ENCODE measurements around the gene KLK6. TPM values are rescaled to one million over a fixed set of nuclear protein-coding genes. Genes with fewer than 3 reads are reported as not detected.
A peak's percentile ranks its signal among the peaks of the same experiment; 100 is the strongest.

Gene KLK6
- total RNA-seq, 1 experiment from 2014 or later = not detected

DNA sequence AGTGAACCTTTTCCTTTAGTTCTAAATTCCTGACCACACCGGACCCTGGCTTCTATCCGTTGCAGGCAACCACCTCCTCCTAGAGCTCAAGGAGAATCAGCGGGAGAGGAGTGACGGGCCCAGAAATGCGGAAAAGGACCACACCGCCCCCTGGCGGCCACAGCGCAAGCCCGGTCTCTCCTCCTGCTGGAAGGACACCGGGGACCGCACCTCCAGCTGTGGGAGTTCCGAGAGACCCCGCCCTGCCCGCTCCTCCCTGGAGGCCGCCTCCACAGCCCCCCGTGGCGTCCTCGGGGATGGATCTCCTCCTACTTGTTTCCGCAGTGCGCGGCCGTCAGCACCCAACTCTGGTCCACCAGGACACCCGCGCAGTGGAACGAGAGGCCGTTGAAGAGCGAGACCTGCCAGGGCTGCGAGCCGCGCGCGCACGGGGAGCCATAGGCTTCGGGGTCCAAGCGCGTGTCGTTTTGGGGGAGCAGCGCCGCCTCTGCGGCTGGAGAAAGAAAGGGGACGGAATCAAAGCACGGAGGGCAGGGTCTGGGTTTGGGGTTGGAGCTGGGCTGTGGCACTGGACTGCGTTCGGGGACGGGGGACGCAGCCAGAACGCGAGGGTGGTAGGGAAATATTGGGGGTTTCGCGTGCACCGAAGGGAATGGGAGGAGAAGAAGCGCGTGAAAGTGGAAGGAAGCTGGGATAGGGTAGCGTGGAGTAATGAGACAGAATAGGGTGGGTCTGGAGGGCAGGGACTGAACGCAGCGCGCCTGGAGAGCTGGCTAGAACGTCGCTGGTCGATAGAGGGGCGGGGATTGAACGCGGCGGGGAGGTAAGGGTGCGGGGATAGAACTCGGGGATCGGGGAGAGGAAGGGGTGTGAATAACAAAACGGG, 47.6 kb upstream of the KLK6 start:
- DNase-seq (ENCODE audit: low read depth, low spot score) (no peak), ATAC-seq (peak; percentile 85)
- CTCF ChIA-PET = interaction anchor here (0.5 to 2.3 kb wide), 3 partner anchors 70 to 174 kb away, joined by 3 to 15 read pairs (median 4); no protein-coding TSS in a partner anchor
- intact Hi-C loops (cut with micrococcal nuclease; ENCODE audit: unreplicated experiment) = no loop called here
- no peak overlapping the region for H3K27ac ChIP-seq (ENCODE audit: low read length)
- TF ChIP-seq, protein P1, sequence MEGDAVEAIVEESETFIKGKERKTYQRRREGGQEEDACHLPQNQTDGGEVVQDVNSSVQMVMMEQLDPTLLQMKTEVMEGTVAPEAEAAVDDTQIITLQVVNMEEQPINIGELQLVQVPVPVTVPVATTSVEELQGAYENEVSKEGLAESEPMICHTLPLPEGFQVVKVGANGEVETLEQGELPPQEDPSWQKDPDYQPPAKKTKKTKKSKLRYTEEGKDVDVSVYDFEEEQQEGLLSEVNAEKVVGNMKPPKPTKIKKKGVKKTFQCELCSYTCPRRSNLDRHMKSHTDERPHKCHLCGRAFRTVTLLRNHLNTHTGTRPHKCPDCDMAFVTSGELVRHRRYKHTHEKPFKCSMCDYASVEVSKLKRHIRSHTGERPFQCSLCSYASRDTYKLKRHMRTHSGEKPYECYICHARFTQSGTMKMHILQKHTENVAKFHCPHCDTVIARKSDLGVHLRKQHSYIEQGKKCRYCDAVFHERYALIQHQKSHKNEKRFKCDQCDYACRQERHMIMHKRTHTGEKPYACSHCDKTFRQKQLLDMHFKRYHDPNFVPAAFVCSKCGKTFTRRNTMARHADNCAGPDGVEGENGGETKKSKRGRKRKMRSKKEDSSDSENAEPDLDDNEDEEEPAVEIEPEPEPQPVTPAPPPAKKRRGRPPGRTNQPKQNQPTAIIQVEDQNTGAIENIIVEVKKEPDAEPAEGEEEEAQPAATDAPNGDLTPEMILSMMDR (IDR thresholded peaks at IDR 0.05) = peak; percentile 89
- TF ChIP-seq SIN3A (IDR thresholded peaks at IDR 0.05; ENCODE audit: borderline replicate concordance, insufficient read depth, low read depth, low read length) = no peak
- peaks cover 3% of the 10 kb centered on the region for H3K4me1 ChIP-seq (ENCODE audit: control insufficient read depth, insufficient read depth, low read length)
- H3K9me3 ChIP-seq (ENCODE audit: control insufficient read depth, insufficient read depth, low read depth, low read length) = no peaks in the 10 kb centered on the region
- H3K4me3 ChIP-seq (ENCODE audit: low read depth in 2 of 2, low read length in 2 of 2) = peak overlapping the region; percentile 33 to 53
- H3K27me3 ChIP-seq (ENCODE audit: control insufficient read depth, insufficient read depth, low read length) = peaks cover 2% of the 10 kb centered on the region; the same call in 1 of the 2 replicates
- no peaks in the 10 kb centered on the region; the same call in 1 of the 2 replicates for H3K36me3 ChIP-seq (ENCODE audit: control insufficient read depth, insufficient read depth, low read length)
- no TSS peak for BruUV-seq (replicated peaks)
- POLR2A ChIA-PET = no interaction called here
- in situ Hi-C loops (cut with HindIII; ENCODE audit: low pct_unique_long_range_greater_than_20kb, low sequenced_read_pairs) = no loop called here

DNA sequence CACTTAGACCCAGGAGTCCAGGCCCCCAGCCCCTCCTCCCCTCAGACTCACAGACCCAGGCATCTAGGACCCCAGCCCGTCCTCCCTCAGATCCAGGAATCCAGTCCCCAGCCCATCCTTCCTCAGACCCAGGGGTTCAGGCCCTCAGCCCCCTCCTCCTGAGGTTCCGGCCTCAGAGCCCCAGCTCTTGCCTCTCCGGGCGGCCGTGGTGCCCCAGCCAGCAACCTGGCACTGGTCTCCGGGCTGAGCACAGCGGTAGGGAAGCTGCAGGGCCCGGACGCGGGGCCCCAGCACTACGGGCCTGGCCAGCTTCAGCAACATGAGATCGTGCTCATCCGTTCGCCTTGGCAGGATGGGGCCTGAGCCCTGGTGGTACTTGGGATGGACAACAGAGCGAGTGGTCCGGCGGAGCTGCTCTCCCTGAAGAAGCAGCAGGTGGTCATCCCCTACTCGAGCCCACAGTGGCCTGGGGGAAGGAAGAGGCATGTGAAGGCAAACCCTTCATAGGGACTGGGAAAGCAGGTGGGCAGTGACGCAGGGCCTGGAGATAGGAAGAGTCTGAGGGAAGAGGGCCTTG, 46.4 kb upstream of the KLK6 start:
- CTCF ChIA-PET = interaction anchor here (2.3 kb wide), 1 partner anchor 87 kb away, joined by 15 read pairs; no protein-coding TSS in a partner anchor
- H3K36me3 ChIP-seq (ENCODE audit: control insufficient read depth, insufficient read depth, low read length) = no peaks in the 10 kb centered on the region; the same call in 1 of the 2 replicates
- ATAC-seq (no peak), DNase-seq (ENCODE audit: low read depth, low spot score) (no peak)
- no peak overlapping the region for H3K4me3 ChIP-seq (ENCODE audit: low read depth in 2 of 2, low read length in 2 of 2)
- TF ChIP-seq, protein P1 (IDR thresholded peaks at IDR 0.05) = no peak
- TF ChIP-seq SIN3A (IDR thresholded peaks at IDR 0.05; ENCODE audit: borderline replicate concordance, insufficient read depth, low read depth, low read length) = no peak
- POLR2A ChIA-PET = interaction anchor here (0.6 kb wide), 1 partner anchor 120 kb away, joined by 4 read pairs; no protein-coding TSS in a partner anchor
- H3K9me3 ChIP-seq (ENCODE audit: control insufficient read depth, insufficient read depth, low read depth, low read length) = no peaks in the 10 kb centered on the region
- peaks cover 2% of the 10 kb centered on the region; the same call in 1 of the 2 replicates for H3K27me3 ChIP-seq (ENCODE audit: control insufficient read depth, insufficient read depth, low read length)
- in situ Hi-C loops (cut with HindIII; ENCODE audit: low pct_unique_long_range_greater_than_20kb, low sequenced_read_pairs) (no loop called here), intact Hi-C loops (cut with micrococcal nuclease; ENCODE audit: unreplicated experiment) (loop anchor here (2.0 kb wide), 1 partner anchor 85 kb away; no protein-coding TSS in a partner anchor)
- no TSS peak for BruUV-seq (replicated peaks)
- no peaks in the 10 kb centered on the region; the same call in 1 of the 2 replicates for H3K4me1 ChIP-seq (ENCODE audit: control insufficient read depth, insufficient read depth, low read length)
- no peak overlapping the region for H3K27ac ChIP-seq (ENCODE audit: low read length)

DNA sequence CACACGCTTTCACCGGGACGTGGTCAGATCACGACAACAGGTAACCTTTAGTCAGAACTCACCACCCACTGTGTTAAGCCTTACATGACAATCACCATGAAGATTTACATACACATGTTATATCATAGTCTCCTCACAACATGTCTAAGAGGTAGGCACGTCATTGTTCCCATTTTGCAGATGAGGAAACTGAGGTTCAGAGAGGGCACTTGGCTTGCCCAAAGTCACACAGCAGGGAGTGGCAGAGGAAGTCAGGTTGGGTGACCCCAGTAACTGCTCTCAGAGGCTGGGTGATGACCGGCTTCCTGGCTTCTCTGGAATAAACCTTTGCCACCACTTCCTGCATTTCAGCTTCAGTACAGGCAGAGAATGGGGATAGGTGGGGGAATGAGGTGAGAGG, 44.9 kb upstream of the KLK6 start:
- POLR2A ChIA-PET = no interaction called here
- CTCF ChIA-PET = no interaction called here

More for the DNA sequence above, 44.9 kb upstream of the KLK6 start:
- intact Hi-C loops (cut with micrococcal nuclease; ENCODE audit: unreplicated experiment) = loop anchor here (2.0 kb wide), 1 partner anchor 83 kb away; no protein-coding TSS in a partner anchor
- Histone ChIP-seq H3K36me3 (ENCODE audit: control insufficient read depth, insufficient read depth, low read length) (no peaks in the 10 kb centered on the region; the same call in 1 of the 2 replicates), H3K4me1 (ENCODE audit: control insufficient read depth, insufficient read depth, low read length) (no peaks in the 10 kb centered on the region), H3K27me3 (ENCODE audit: control insufficient read depth, insufficient read depth, low read length) (peaks cover 2% of the 10 kb centered on the region; the same call in 1 of the 2 replicates), H3K4me3 (ENCODE audit: low read depth in 2 of 2, low read length in 2 of 2) (no peak overlapping the region), H3K9me3 (ENCODE audit: control insufficient read depth, insufficient read depth, low read depth, low read length) (no peaks in the 10 kb centered on the region), H3K27ac (ENCODE audit: low read length) (no peak overlapping the region)
- in situ Hi-C loops (cut with HindIII; ENCODE audit: low pct_unique_long_range_greater_than_20kb, low sequenced_read_pairs) = no loop called here
- TF ChIP-seq, protein P1 (IDR thresholded peaks at IDR 0.05) = no peak
- TF ChIP-seq TCF7L2 (IDR thresholded peaks at IDR 0.05; ENCODE audit: low read depth, low read length) (no peak), SIN3A (IDR thresholded peaks at IDR 0.05; ENCODE audit: borderline replicate concordance, insufficient read depth, low read depth, low read length) (no peak), POLR2AphosphoS5 (IDR thresholded peaks at IDR 0.05; ENCODE audit: low read depth, low read length) (no peak)
- TF ChIP-seq, protein P2, sequence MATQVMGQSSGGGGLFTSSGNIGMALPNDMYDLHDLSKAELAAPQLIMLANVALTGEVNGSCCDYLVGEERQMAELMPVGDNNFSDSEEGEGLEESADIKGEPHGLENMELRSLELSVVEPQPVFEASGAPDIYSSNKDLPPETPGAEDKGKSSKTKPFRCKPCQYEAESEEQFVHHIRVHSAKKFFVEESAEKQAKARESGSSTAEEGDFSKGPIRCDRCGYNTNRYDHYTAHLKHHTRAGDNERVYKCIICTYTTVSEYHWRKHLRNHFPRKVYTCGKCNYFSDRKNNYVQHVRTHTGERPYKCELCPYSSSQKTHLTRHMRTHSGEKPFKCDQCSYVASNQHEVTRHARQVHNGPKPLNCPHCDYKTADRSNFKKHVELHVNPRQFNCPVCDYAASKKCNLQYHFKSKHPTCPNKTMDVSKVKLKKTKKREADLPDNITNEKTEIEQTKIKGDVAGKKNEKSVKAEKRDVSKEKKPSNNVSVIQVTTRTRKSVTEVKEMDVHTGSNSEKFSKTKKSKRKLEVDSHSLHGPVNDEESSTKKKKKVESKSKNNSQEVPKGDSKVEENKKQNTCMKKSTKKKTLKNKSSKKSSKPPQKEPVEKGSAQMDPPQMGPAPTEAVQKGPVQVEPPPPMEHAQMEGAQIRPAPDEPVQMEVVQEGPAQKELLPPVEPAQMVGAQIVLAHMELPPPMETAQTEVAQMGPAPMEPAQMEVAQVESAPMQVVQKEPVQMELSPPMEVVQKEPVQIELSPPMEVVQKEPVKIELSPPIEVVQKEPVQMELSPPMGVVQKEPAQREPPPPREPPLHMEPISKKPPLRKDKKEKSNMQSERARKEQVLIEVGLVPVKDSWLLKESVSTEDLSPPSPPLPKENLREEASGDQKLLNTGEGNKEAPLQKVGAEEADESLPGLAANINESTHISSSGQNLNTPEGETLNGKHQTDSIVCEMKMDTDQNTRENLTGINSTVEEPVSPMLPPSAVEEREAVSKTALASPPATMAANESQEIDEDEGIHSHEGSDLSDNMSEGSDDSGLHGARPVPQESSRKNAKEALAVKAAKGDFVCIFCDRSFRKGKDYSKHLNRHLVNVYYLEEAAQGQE (IDR thresholded peaks at IDR 0.05; ENCODE audit: insufficient read depth in 1 of 2, low read depth in 2 of 2, low read length in 1 of 2) = no peak
- BruUV-seq (replicated peaks) = no TSS peak
- no peak for DNase-seq (ENCODE audit: low read depth, low spot score)
- ATAC-seq = no peak

Measured in Panc1 (cell line).